Medulla oblongata (tissue), 1 donor: ENCODE measurements around the gene LIN7B.

Experiments
- DNase-seq: peaks from one replicate; pipeline ENCODE4 v3.0.0-alpha.2; 2015; ENCODE audit errors: extremely low spot score

LIN7B gene

GRCh38 chr19:49094505-49095482 is 19.4 kb upstream of the LIN7B start:
- DNase-seq: peak; percentile 77

DNA sequence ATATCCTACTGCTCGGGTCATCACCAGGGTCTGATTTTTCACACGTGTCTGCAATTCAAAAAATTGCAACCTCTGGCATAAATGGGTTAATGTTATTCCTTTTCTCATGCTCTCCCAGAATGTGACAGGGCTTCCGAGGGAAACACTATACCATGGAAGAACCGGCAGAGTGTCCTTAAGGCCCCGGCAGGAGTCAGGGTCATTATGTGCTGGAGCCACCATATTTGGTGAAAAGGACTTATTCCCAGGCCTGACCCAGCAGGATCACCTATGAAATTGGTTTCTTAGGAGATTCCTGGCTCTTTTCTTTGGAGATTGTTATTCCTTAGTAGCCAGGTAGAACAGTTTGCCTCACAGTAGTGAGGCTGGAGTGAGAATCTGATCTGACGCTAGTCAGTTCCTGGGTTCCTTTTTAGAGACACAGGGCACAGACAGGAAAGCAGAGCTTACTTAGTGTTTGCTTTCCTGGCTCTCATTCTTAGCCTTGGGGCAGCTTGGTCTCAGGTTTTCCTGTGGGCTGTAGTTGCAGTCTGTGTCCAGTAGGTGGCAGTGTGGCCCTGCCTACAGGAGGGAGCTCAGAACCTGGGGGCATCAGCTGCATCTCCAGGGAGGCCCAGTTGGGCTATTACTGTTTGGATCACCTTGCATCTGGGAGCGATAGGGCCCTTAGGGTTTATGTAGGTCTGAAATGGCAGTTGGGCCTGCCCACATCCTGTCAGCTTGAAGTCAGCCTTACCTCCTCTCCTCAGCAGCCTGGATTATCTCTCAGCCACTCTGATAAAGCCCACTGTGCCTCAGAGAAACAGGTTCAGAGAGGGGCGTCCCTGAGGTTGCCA is 16.5 kb upstream of the LIN7B start:
- peak; percentile 82 for DNase-seq

DNA sequence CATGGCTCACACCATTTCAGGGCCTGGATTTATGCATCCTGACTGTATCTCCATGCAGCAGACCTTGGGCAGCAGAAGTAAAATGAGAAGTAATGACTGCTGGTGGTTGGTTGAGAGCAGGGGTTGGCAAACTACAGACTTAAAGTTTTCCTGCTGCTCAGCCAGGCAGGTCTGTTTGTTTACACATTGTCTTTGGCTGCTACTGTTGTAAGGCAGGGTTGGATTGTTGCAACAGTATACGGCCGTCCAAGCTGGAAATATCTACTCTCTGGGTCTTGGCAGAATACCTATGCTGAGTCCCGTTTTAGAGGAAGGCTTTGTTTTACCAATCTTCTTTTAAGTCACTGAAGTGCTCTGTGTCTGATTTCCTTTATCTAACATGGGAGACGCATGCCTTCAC is 15.4 kb upstream of the LIN7B start:
- DNase-seq: no peak

- DNase-seq: no peak
Observed at GRCh38 chr19:49101160-49101559, 13.0 kb upstream of the LIN7B start.

DNA sequence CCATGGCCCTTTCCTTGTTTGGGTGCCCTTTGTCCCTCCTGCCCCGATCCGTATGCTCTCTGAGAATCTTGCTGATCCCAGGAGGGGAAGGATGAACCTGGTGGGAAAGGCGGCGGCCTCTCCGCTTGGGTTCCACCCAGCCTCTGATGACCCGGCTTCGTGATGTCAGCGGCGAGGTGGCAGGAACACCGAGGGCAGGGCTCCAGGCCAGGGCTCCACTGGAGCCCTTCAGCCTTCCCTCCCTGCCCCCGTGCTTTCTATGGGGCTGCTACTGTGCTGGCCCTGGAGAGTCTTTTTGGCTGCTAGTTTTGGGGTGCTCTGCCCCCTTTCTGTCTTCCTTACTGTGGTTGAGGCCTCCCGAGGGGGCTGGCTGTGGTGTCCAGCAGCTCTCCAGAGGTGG is 11.9 kb upstream of the LIN7B start:
- DNase-seq: no peak

DNA sequence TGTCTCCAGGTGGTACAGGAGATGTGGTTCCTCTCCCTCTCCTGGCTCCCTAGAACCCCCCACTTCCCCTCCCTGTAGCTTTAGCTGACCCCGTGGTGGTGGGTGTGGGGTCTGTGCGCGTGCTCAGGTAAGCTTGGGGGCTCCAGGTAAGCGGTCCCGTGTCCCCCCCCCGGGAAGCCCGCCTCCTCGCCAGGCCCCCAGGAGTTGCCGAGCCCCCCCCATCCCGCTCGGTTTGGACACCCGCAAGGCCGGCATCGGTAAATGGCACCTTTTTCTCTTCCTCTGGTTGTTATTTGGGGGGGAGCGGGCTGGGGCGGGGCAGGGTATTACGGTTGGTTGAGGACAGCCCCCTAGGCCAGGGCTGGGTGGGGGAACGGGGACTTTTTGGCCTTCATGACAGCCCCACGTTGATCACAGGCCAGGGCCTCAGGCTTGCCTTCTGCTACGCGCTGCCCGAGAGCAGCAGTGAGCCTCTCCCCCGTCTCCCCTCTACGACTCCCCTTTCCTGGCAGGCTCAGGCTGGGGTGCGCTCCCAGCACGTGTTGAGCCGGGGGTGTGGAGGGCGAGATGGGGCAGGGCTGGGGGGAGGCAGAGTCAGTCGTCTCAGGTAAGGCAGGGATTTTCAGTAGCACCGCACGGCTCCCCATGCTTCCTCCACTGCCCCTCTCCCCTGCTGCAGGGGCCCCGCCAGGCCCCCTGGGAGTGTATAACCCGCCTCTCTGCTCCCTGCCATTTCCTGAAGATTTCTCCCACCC is 10.7 kb upstream of the LIN7B start:
- DNase-seq: no peak

- no peak for DNase-seq
Observed at GRCh38 chr19:49104229-49104864, 9.8 kb upstream of the LIN7B start.

DNA sequence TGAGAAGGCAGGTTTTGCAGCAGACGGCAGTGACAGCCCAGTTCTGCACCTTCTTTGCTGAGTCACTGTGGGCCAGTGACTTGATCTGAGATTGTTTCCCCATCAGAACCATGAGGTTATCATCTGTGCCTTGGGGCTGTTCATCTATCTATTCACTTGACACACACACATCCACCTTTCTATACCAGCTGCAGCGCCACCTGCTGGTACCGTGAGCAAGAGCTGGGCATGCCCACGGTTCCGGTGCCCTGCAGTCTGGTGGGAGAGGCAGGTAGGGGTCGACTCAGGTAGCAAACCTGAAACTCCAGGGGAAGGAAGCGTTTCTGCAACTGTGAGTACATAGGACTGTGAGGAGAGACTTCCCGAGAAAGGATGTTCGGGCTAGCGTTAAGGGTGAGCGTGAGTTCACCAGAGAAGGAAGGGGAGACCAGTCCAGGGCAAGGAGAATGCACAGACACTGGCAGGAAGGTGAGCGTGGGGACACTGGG is 7.5 kb upstream of the LIN7B start:
- peak; percentile 37 for DNase-seq

GRCh38 chr19:49107625-49108459 is 6.3 kb upstream of the LIN7B start:
- no peak for DNase-seq

GRCh38 chr19:49109051-49109450 is 5.1 kb upstream of the LIN7B start:
- no peak for DNase-seq

DNA sequence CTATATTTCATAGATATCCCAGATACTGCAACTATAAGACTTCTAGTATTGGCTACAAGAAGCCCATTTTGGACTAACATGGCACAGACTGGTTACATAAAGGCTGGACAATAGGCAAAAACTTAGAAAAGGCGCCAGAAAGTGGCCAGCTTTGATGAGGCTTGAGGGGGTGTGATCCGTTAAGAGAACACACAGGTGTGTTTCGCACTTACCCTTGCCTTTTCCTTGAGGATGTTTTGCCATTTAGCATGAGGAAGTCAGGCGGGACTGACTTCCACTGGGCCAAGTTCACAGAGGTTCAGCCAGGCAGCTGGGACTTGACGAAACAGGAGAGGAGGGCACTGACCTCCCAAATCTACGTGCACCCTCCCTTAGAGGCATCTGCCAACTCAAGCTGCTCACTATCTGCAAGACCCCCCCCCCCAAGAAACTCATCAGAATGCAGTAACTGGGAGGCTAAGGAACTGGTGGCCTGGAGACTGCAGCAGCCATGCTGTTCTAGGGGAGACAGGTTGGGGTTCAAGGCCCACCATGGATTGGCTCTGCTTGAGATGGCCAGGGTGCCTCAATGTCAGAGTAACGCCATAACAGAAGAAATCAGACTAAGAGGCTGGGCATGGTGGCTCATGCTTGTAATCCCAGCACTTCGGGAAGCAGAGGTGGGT is 4.5 kb upstream of the LIN7B start:
- DNase-seq: no peak

GRCh38 chr19:49110567-49110966 is 3.6 kb upstream of the LIN7B start:
- no peak for DNase-seq

DNA sequence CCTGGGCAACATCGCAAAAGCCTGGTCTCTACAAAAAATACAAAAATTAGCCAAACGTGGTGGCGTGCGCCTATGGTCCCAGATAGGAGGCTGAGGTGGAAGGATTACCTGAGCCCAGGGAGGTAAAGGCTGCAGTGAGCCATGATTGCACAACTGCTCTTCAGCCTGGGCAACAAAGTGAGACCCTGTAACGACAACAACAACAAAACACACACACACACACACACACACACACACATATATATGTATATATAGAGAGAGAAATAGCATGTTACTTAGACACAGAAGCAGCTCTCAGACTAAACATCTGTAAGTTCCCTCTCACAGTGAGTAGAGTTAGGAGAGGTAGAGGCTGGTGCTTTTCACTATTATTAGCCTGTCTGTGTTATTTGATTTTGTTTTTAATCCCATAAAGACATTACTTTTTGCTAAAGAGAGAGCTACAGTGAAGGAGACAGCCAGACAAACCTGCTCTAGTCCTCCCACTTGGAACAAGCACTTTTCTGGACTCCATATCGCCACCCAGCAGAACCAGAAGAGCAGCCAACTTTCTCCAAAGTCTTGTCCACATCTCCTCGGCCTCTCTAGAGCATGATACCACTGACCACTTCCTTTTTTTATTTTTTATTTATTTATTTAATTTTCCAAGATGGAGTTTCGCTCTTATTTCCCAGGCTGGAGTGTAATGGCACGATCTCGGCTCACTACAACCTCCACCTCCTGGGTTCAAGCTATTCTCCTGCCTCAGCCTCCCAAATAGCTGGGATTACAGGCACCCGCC is 2.8 kb upstream of the LIN7B start:
- DNase-seq: no peak

DNA sequence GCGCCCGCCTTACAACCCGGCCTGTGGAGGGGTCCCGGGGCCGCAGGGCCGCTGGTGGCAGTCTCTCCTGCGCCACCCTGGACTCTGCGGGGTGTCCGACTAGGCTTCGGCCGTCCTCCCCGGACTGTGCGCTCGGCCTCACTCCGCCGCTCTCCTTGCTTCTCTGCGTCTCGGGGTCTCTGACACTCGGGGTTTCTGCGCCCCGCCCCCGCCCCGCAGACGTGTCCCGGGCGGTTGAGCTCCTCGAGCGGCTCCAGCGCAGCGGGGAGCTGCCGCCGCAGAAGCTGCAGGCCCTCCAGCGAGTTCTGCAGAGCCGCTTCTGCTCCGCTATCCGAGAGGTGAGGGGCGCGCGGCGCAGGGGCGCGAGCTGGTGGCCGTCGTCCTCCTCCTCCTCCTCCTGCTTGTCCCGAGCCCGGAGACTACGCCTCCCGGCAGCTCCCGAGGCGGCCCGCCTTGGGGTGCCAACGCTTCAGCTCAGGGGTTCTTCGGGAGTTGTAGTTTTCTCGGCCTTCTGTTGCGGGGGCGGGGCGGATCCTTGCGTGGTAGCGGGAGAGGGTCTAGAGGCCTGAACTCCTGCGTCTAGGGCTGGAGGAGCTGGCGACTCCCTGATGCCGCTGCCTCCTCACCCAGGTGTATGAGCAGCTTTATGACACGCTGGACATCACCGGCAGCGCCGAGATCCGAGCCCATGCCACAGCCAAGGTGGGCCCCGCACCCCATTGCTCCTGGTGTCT is 627 bp downstream of the LIN7B start:
- peak; percentile 82 for DNase-seq

DNA sequence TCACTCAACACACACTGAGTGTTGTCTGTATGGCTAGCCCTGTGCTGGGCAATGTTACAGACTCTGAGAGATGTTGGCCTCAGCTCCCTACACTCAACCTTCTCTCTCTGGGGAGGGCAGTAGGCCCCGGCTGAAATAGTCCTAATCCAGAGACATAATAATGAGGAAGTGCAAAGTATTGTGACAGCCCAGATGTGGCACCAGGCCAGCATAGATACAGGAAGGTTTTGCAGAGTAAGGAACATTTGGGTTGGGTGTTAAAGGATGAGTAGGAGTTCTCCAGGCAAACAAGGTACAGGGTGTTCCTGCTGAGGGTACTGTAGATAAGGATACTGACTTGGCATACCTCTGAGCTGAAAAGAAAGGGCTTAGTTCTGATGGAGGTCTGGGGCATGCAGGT is 2.4 kb downstream of the LIN7B start:
- DNase-seq: no peak

DNA sequence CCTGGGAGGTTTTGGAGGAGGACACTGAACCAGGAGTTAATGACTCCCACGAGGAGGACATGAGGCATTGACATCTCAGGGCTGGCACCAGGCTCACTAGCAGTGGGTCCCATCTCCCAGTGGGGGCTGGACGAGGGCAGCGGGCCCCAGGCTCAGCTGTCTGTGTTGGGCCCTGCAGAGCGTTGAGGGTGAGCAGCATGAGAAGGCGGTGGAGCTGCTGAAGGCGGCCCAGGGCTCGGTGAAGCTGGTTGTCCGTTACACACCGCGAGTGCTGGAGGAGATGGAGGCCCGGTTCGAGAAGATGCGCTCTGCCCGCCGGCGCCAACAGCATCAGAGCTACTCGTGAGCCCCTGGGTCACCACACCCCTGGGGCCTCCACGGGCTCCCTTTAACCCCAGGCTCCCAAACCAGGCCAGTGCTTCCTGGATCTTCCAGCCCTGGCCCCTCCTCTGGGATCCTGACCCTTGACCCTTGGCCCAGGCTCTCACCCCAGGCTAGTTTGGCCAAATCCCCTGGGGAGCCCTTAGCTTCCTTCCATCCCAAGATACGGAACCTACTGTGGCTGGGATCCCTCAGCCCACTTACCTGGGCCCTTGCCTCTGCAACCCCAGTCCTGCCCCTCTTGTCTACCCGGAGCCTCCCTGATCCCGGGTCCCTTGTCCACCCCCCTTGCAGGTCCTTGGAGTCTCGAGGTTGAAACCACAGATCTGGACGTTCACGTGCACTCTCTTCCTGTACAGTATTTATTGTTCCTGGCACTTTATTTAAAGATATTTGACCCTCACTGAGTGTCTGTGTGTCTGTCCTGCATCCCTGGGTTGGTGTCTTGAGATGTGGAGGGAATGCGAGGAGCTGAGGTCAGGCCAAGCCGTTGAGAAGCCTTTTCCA is 3.8 kb downstream of the LIN7B start:
- no peak for DNase-seq
